GM12878 (cell line): Measurements from ENCODE around the gene TK2. TPM values are rescaled to one million over a fixed set of nuclear protein-coding genes. Genes with fewer than 3 reads are reported as not detected.

Experiments used
- ATAC-seq: fragments of 200-7000 bp; cut with Tn5 transposase; 3 replicates; pipeline ENCODE4 v1.9.1; 2020; ENCODE audit warnings: mild to moderate bottlenecking, moderate library complexity
- BruUV-seq: library from RNA; stranded (reverse); fragments of 400-500 nt; replicated peaks from 2 replicates; lab custom pipeline; 2021; lab: Mats Ljungman, UMichigan
- CTCF ChIA-PET: fragments of 300-600 bp; sonication (Branson Sonifier 250); formaldehyde crosslinking; extraction: SDS; loops from one replicate; lab custom pipeline; 2021; ENCODE audit warnings: inconsistent platforms; lab: Yijun Ruan, JAX
- POLR2A ChIA-PET: fragments of 350-600 bp; formaldehyde crosslinking; extraction: SDS; loops from one replicate; lab custom pipeline; 2021; ENCODE audit warnings: inconsistent platforms; lab: Charles Lee
- RAD21 ChIA-PET: fragments of 300-600 bp; sonication (Branson Sonifier 250); formaldehyde crosslinking; loops from one replicate; lab custom pipeline; 2023; ENCODE audit warnings: antibody characterized with exemption; ENCODE audit not compliant: unreplicated experiment; lab: Charles Lee
- SMC1A ChIA-PET: fragments of 300-600 bp; sonication (Branson Sonifier 250); formaldehyde crosslinking; loops from one replicate; lab custom pipeline; 2023; ENCODE audit not compliant: unreplicated experiment, uncharacterized antibody; lab: Charles Lee
- DNase-seq: peaks from one replicate; pipeline ENCODE4 v3.0.0-alpha.2; 2011; ENCODE audit warnings: low read depth, low spot score
- FAIRE-seq: peaks from 3 replicates; lab custom pipeline; 2011; peaks lifted over from hg19 to GRCh38; lab: Jason Lieb, UNC
- H2AFZ ChIP-seq: 2 replicates; pipeline ENCODE4 v1.6.0; 2011; ENCODE audit warnings: low read depth, low read length, control low read depth; ENCODE audit not compliant: control insufficient read depth
- H3K27ac ChIP-seq: 2 replicates; pipeline ENCODE4 v1.5.1; 2011; ENCODE audit warnings: control low read depth; ENCODE audit not compliant: control insufficient read depth, insufficient read depth
- H3K27me3 ChIP-seq, 2 experiments: replicated peaks in 1 of 2; 2 replicates each; pipeline versions ENCODE4 v1.6.0 to v1.6.1; 2011; ENCODE audit warnings: low read length in 1 of 2; ENCODE audit not compliant: control insufficient read depth in 2 of 2, insufficient read depth in 2 of 2
- H3K36me3 ChIP-seq, 2 experiments: 2 replicates each; pipeline ENCODE4 v1.5.1; 2011; ENCODE audit warnings: low read length in 1 of 2; ENCODE audit not compliant: control insufficient read depth in 2 of 2, insufficient read depth in 2 of 2
- H3K4me1 ChIP-seq: 2 replicates; pipeline ENCODE4 v1.6.1; 2011; ENCODE audit warnings: mild to moderate bottlenecking, low read length, moderate library complexity, mixed read lengths; ENCODE audit not compliant: control insufficient read depth, insufficient read depth
- H3K4me2 ChIP-seq: 2 replicates; pipeline ENCODE4 v1.6.0; 2011; ENCODE audit warnings: control low read depth; ENCODE audit not compliant: control insufficient read depth, insufficient read depth
- H3K4me3 ChIP-seq: fragments of 200-600 bp; sonication (generic); 2 replicates; pipeline ENCODE4 v1.5.1; 2016
- H3K79me2 ChIP-seq: 2 replicates; pipeline ENCODE4 v1.6.0; 2011; ENCODE audit warnings: low read length; ENCODE audit not compliant: control insufficient read depth, insufficient read depth
- H3K9ac ChIP-seq: 2 replicates; pipeline ENCODE4 v1.8.0; 2011; ENCODE audit warnings: low read length, control low read depth, mixed read lengths; ENCODE audit not compliant: control insufficient read depth, insufficient read depth
- H3K9me3 ChIP-seq: replicated peaks from 3 replicates; pipeline ENCODE4 v1.5.1; 2011; ENCODE audit warnings: mild to moderate bottlenecking, low read length; ENCODE audit not compliant: control insufficient read depth, insufficient read depth
- H4K20me1 ChIP-seq: 2 replicates; pipeline ENCODE4 v1.6.0; 2011; ENCODE audit not compliant: control insufficient read depth, insufficient read depth
- CHD1 ChIP-seq: IDR thresholded peaks from 2 replicates; pipeline ENCODE4 v1.6.1; 2012; ENCODE audit warnings: low read depth, low read length, improper control_type of control experiment
- GATAD2B ChIP-seq: fragments of 450-650 bp; conservative IDR thresholded peaks from 2 replicates; pipeline ENCODE4 v1.6.1; 2017; ENCODE audit warnings: low read depth, mild to moderate bottlenecking, moderate library complexity
- HDAC6 ChIP-seq: fragments of 200-600 bp; sonication (generic); IDR thresholded peaks from one replicate; pipeline ENCODE4 v1.8.0; 2017; ENCODE audit warnings: antibody characterized with exemption; ENCODE audit not compliant: unreplicated experiment
- MEF2B ChIP-seq: fragments of 450-650 bp; IDR thresholded peaks from 2 replicates; pipeline ENCODE4 v1.6.1; 2018; ENCODE audit warnings: mild to moderate bottlenecking, moderate library complexity; ENCODE audit not compliant: partially characterized antibody, poor library complexity, severe bottlenecking
- MTA3 ChIP-seq: IDR thresholded peaks from 2 replicates; pipeline ENCODE4 v1.6.1; 2012; ENCODE audit warnings: low read length, inconsistent platforms, borderline replicate concordance
- NR2C2 ChIP-seq: IDR thresholded peaks from 2 replicates; pipeline ENCODE4 v1.6.1; 2011; ENCODE audit warnings: borderline replicate concordance, low read depth; ENCODE audit not compliant: control insufficient read depth, insufficient read length
- PML ChIP-seq: IDR thresholded peaks from 2 replicates; pipeline ENCODE4 v1.6.1; 2012; ENCODE audit warnings: low read length, inconsistent platforms
- RB1 ChIP-seq: fragments of 450-650 bp; formaldehyde crosslinking; IDR thresholded peaks from 2 replicates; pipeline ENCODE4 v1.6.1; 2017; ENCODE audit warnings: mild to moderate bottlenecking, borderline replicate concordance
- SKIL ChIP-seq: fragments of 450-650 bp; IDR thresholded peaks from 2 replicates; pipeline ENCODE4 v1.6.1; 2017; ENCODE audit warnings: mild to moderate bottlenecking, low read depth, inconsistent platforms; ENCODE audit not compliant: poor library complexity, severe bottlenecking
- SMC3 ChIP-seq: IDR thresholded peaks from 2 replicates; pipeline ENCODE4 v1.6.1; 2011; ENCODE audit warnings: low read length, improper control_type of control experiment, borderline replicate concordance
- STAT3 ChIP-seq: IDR thresholded peaks from 2 replicates; pipeline ENCODE4 v1.6.1; 2011; ENCODE audit warnings: low read depth, low read length, improper control_type of control experiment
- TCF7 ChIP-seq: IDR thresholded peaks from 2 replicates; pipeline ENCODE4 v1.6.1; 2014; ENCODE audit warnings: antibody characterized with exemption, borderline replicate concordance
- YY1 ChIP-seq: IDR thresholded peaks from 2 replicates; pipeline ENCODE4 v1.6.1; 2011; ENCODE audit warnings: low read depth, mild to moderate bottlenecking, low read length
- WGBS: methylation state at CpG from one replicate; pipeline ENCODE4 v1.1.6; 2016; ENCODE audit warnings: low lambda C conversion rate; ENCODE audit not compliant: insufficient replicate concordance, insufficient coverage; ENCODE audit errors: missing lambda C conversion rate; 5-methylcytosine and 5-hydroxymethylcytosine counted together
- in situ Hi-C: fragments of 300-500 bp; cut with MboI; formaldehyde crosslinking; loops from 9 replicates; pipeline ENCODE4 v1.14.3; 2018; ENCODE audit warnings: mixed read lengths
- intact Hi-C: fragments of 100-400 bp; cut with micrococcal nuclease; formaldehyde crosslinking; loops from one replicate; pipeline ENCODE4 v1.14.2; 2022; ENCODE audit not compliant: unreplicated experiment
- polyA plus RNA-seq, 11 experiments: library from polyadenylated mRNA; depleted of rRNA in 4 of 11; unstranded in 6 of 11; stranded (reverse) in 5 of 11; fragments of >200 nt; fragmentation: Nextera tagmentation in 4 of 11; fragmentation: Illumina TruSeq in 1 of 11; extraction: Ambion mirVana in 4 of 11; extraction: Trizol in 1 of 11; gene quantifications; 1 replicate in 1 of 11; 2 replicates in 10 of 11; pipeline versions ENCODE4 v1.2.1 to v1.2.3, GENCODE V29; 2011 to 2016; ENCODE audit warnings: inconsistent platforms in 2 of 11, missing spikeins in 2 of 11, low read depth in 1 of 11
- total RNA-seq, 4 experiments: library from RNA; depleted of rRNA in 3 of 4; stranded (reverse); fragments of >200 nt in 3 of 4; fragmentation: Illumina TruSeq in 1 of 4; extraction: Trizol in 1 of 4; gene quantifications; 2 replicates each; pipeline versions ENCODE4 v1.2.1 to v1.2.3, GENCODE V29; 2013 to 2021

TK2 gene
- total and polyA plus RNA-seq, 10 of the 15 experiments (the other 5 are each of a cell fraction or from before 2014, with no cell fraction given) = 1.3 to 12.4 (median 3.0) TPM

GRCh38 chr16:66548068-66548467 is 1.9 kb downstream of the TK2 start (continued):
- TF ChIP-seq SKIL (no peak), CHD1 (no peak), HDAC6 (no peak), PML (no peak), STAT3 (no peak), RB1 (no peak), TCF7 (no peak), NR2C2 (no peak)

GRCh38 chr16:66547101-66547989 is 2.6 kb downstream of the TK2 start:
- no TSS peak for BruUV-seq
- RAD21 ChIA-PET = interaction anchor here (0.6 to 1.9 kb wide), 8 partner anchors 12 to 973 kb away, joined by 3 to 15 read pairs (median 4); no protein-coding TSS in a partner anchor
- SMC1A ChIA-PET = interaction anchor here (0.7 to 9.9 kb wide), 14 partner anchors 7 to 139 kb away, joined by 3 to 86 read pairs (median 4); no protein-coding TSS in a partner anchor
- Histone ChIP-seq H3K36me3 (no peaks in the 10 kb centered on the region), H3K27ac (no peak overlapping the region), H3K79me2 (no peaks in the 10 kb centered on the region), H3K9me3 (no peaks in the 10 kb centered on the region; the same call in 2 of the 3 replicates), H3K4me2 (no peak overlapping the region), H3K4me1 (peaks cover 18% of the 10 kb centered on the region), H3K9ac (no peak overlapping the region), H2AFZ (no peak overlapping the region), H4K20me1 (no peaks in the 10 kb centered on the region), H3K4me3 (no peak overlapping the region), H3K27me3 (no peaks in the 10 kb centered on the region)
- peak; percentile 73 for TF ChIP-seq MEF2B
- no peak for TF ChIP-seq YY1
- no peak for TF ChIP-seq SMC3
- 0 out of 2 replicates have a peak, but pooled peaks have one; percentile 25 for TF ChIP-seq GATAD2B
- no peak for TF ChIP-seq MTA3
- FAIRE-seq (no peak), ATAC-seq (no peak), DNase-seq (no peak)
- intact Hi-C loops = no loop called here
- in situ Hi-C loops = loop anchor here (25.0 kb wide), 1 partner anchor 490 kb away; the partner anchor contains the start of gene CBFB
- CTCF ChIA-PET = interaction anchor here (1.0 to 1.9 kb wide), 11 partner anchors 8 to 325 kb away, joined by 3 to 10 read pairs (median 5); no protein-coding TSS in a partner anchor
- POLR2A ChIA-PET = interaction anchor here (1.0 to 4.0 kb wide), 7 partner anchors 10 to 32 kb away, joined by 3 to 18 read pairs (median 4); no protein-coding TSS in a partner anchor
- 71% methylated on average over 5 of the region's 5 CpGs for WGBS
